WTC11 (cell line): Measurements from ENCODE around the gene RNF182.

ENCODE experiments used
- AR ChIP-seq: fragments of 250-450 bp; sonication (Bioruptor Pico); IDR thresholded peaks from 2 replicates; pipeline ENCODE4 v1.9.0; 2021; ENCODE audit warnings: mild to moderate bottlenecking
- CBFB ChIP-seq: sonication (generic); formaldehyde crosslinking; IDR thresholded peaks from 2 replicates; pipeline ENCODE4 v1.8.1; 2022; ENCODE audit warnings: mild to moderate bottlenecking, low read depth, missing genetic modification reagents
- CREB1 ChIP-seq: sonication (generic); formaldehyde crosslinking; IDR thresholded peaks from 2 replicates; pipeline ENCODE4 v1.8.0; 2023; ENCODE audit warnings: mild to moderate bottlenecking, missing genetic modification reagents
- CTCF ChIP-seq: fragments of 200-600 bp; IDR thresholded peaks from 2 replicates; pipeline ENCODE4 v1.8.0; 2022; ENCODE audit warnings: antibody characterized with exemption
- ELF4 ChIP-seq: sonication (generic); formaldehyde crosslinking; IDR thresholded peaks from 2 replicates; pipeline ENCODE4 v1.8.1; 2022; ENCODE audit warnings: low read depth, mild to moderate bottlenecking, moderate library complexity, missing genetic modification reagents
- ETV6 ChIP-seq: sonication (generic); formaldehyde crosslinking; IDR thresholded peaks from 2 replicates; pipeline ENCODE4 v1.8.1; 2022; ENCODE audit warnings: mild to moderate bottlenecking, missing genetic modification reagents
- IRF2 ChIP-seq: sonication (generic); formaldehyde crosslinking; IDR thresholded peaks from 2 replicates; pipeline ENCODE4 v1.8.0; 2022; ENCODE audit warnings: low read depth, missing genetic modification reagents, borderline replicate concordance
- MAX ChIP-seq: sonication (generic); formaldehyde crosslinking; IDR thresholded peaks from 2 replicates; pipeline ENCODE4 v1.8.0; 2022; ENCODE audit warnings: mild to moderate bottlenecking, missing genetic modification reagents
- NFE2L1 ChIP-seq: sonication (generic); formaldehyde crosslinking; IDR thresholded peaks from 2 replicates; pipeline ENCODE4 v1.8.1; 2023; ENCODE audit warnings: missing genetic modification reagents
- NR3C1 ChIP-seq: sonication (generic); formaldehyde crosslinking; conservative IDR thresholded peaks from 2 replicates; pipeline ENCODE4 v1.8.1; 2023; ENCODE audit warnings: low read depth, mild to moderate bottlenecking, missing genetic modification reagents
- SP1 ChIP-seq: sonication (generic); formaldehyde crosslinking; conservative IDR thresholded peaks from 2 replicates; pipeline ENCODE4 v1.8.1; 2022; ENCODE audit warnings: missing genetic modification reagents
- STAT6 ChIP-seq: sonication (generic); formaldehyde crosslinking; conservative IDR thresholded peaks from 2 replicates; pipeline ENCODE4 v1.8.1; 2023; ENCODE audit warnings: mild to moderate bottlenecking, low read depth, missing genetic modification reagents, moderate library complexity
- ZNF232 ChIP-seq: sonication (generic); formaldehyde crosslinking; IDR thresholded peaks from 2 replicates; pipeline ENCODE4 v1.8.0; 2022; ENCODE audit warnings: mild to moderate bottlenecking, missing genetic modification reagents

GRCh38 chr6:13931797-13932402, 7.1 kb downstream of the RNF182 start:
- TF ChIP-seq NR3C1 (CRISPR knock-in tag) (no peak), CTCF (no peak), ETV6 (CRISPR knock-in tag) (no peak), MAX (CRISPR knock-in tag) (no peak), ZNF232 (CRISPR knock-in tag) (no peak), SP1 (CRISPR knock-in tag) (no peak), NFE2L1 (CRISPR knock-in tag) (no peak), AR (no peak), ELF4 (CRISPR knock-in tag) (no peak), CREB1 (CRISPR knock-in tag) (no peak), CBFB (CRISPR knock-in tag) (no peak), STAT6 (CRISPR knock-in tag) (no peak), IRF2 (CRISPR knock-in tag) (no peak)
